LHCN-M2 (cell line): ENCODE measurements around the gene MACROD2. TPM values are rescaled to one million over a fixed set of nuclear protein-coding genes. Genes with fewer than 3 reads are reported as not detected.
A peak's percentile ranks its signal among the peaks of the same experiment; 100 is the strongest.

Experiments
- DNase-seq: peaks from one replicate; pipeline ENCODE4 v3.0.0-alpha.2; 2012; ENCODE audit warnings: low read depth
- total RNA-seq: library from RNA; depleted of rRNA; stranded (reverse); fragments of >200 nt; gene quantifications from 2 replicates; pipeline ENCODE4 v1.2.3, GENCODE V29; 2014

Gene MACROD2
- total RNA-seq, 1 experiment from 2014 or later, result 1.1 TPM

- DNase-seq, result peak; percentile 51
These were observed 411.2 kb downstream of the MACROD2 start for GRCh38 chr20:14406495-14406894.

DNA sequence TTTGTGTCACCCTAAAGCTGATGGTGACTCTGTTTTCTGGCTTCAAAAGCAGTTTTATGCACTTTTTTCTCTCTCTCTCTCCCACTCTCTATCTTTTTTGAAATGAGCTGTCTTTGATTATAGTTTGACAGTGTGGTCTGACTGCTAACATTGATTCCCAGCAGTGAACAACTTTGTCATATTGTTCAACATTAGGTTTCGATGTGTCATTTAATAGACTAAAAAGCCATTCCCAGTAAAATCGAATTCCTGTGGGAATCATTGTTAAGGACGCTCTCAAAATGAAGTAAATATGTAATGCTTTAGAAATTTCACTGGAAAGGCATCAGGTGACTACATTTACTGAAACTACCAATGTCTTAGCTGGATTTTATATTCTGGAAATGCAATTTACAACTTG is 412.0 kb downstream of the MACROD2 start:
- no peak for DNase-seq

GRCh38 chr20:14410869-14411555 is 415.7 kb downstream of the MACROD2 start:
- DNase-seq, result no peak

- no peak for DNase-seq
These were observed 416.9 kb downstream of the MACROD2 start for GRCh38 chr20:14412065-14412681.

GRCh38 chr20:14413835-14414234 is 418.5 kb downstream of the MACROD2 start:
- no peak for DNase-seq

- DNase-seq, result no peak
These were observed 419.2 kb downstream of the MACROD2 start for GRCh38 chr20:14414560-14414959.

GRCh38 chr20:14415467-14415866 is 420.2 kb downstream of the MACROD2 start:
- DNase-seq, result peak; percentile 62

DNA sequence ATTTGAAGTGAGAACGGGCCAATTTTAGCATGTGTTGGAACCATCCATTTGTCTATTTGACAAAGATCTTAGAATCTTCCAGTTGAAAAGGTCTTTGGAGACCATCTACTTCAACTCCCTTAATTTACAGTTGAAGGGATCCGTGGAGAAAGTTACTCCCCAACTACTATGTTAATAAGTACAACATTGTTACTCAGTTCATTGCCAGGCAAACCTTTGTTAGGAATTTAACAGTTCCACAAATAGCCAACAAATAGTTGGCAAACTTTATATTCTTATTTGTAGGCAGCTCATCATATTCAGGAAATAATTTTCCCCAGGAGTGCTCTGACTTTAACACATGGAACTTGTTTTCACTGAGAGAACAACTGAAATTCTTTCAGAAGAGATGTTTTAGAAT is 423.1 kb downstream of the MACROD2 start:
- no peak for DNase-seq

DNA sequence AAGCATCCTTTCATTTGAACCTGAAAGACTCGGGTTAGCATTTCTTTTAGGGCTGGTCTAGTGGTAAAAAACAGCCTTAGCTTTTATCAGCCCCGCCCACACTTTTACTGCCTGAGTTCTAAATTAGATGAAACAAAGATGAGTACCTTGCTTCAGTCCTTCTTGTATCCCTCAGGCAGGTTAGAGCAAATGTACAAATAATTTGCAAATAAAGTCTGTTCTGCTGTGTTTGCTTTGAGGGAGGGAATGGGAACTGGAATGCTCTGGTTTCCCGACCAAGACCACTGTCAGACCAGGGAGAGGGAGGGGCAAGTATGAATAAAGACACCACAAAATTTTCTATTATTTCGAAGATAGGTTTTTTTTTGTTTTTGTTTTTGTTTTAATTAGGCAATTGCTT is 427.6 kb downstream of the MACROD2 start:
- DNase-seq, result no peak

- DNase-seq, result no peak
These were observed 436.3 kb downstream of the MACROD2 start for GRCh38 chr20:14431568-14431967.

DNA sequence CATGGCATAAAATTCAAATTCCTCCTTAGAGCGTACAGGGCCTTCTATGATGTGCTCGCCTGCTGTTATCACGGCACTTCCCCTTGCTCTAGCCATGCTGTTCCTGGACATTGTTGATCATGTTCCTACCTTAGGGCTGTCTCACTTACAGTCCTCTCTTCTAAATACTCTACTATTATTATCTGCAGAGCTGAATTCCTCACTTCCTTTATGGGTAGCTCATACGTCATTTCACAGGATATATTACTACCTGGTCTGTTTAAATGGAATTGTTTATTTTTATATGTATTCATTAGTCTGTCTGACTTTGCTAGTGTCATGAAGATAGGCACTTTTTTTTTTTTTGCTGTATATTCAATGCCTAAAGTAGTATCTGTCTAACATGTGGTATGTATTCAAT is 436.8 kb downstream of the MACROD2 start:
- no peak for DNase-seq

GRCh38 chr20:14432597-14432996 is 437.3 kb downstream of the MACROD2 start:
- no peak for DNase-seq

GRCh38 chr20:14434384-14435136 is 439.2 kb downstream of the MACROD2 start:
- no peak for DNase-seq

- peak; percentile 61 for DNase-seq
These were observed 445.9 kb downstream of the MACROD2 start for GRCh38 chr20:14441201-14441600.

- DNase-seq, result peak; percentile 32
These were observed 448.8 kb downstream of the MACROD2 start for GRCh38 chr20:14444106-14444505.

GRCh38 chr20:14445310-14445709 is 450.0 kb downstream of the MACROD2 start:
- DNase-seq, result peak; percentile 75

DNA sequence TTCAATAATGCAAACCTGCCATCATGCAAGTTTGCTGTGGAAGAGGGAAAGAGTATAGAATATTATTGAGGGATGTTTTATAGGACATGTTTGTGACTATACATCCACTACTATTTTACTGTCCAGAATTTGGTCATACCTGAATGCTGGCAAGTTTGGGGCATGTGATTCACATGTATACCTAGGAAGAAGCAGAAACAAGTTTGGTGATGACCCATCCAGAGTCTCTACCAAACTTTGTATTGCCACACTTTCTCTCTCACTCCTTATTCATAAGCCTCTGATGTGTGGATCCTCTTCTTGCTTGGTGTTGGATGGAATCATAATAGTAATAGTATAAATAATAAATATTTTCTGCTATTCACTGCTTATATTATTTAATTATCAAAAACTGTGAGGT is 450.6 kb downstream of the MACROD2 start:
- DNase-seq, result no peak

DNA sequence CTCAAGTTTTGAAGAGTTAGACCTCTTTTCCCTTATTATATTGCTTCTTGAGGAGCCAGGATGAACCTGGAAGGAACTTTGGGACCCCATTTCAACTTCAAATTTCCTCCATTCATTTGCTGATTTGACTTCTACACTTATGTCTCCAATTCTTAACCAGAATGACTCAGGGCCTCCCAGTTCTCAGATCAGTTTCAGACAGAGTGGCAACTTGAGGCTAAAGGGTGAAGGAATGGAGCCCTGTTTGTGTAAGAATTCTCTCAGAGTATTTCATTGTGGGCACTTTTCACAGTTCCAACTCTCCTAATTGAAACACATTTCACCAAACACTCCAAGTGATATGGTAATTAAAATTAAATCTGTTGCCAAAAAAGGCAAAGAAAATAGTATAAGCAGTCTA is 451.1 kb downstream of the MACROD2 start:
- peak; percentile 35 for DNase-seq

DNA sequence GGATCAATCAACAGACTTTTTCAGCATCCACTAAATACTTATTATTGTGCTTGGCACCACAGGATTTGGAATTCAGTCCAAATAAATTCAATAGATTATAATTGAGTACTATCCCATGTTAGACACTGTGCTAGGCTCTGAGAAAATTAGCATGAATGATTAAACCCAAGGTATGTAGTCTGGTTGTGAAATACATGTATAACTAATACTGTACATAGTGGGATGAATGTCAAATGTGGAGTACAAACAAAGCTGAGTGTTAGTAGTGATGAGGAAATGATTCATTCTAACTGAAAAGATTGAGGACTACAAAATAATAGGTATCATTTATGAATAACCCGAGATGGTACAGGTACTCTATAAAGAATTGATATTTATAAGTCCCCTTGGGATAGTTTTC is 454.0 kb downstream of the MACROD2 start:
- no peak for DNase-seq

GRCh38 chr20:14450256-14450655 is 454.9 kb downstream of the MACROD2 start:
- no peak for DNase-seq

DNA sequence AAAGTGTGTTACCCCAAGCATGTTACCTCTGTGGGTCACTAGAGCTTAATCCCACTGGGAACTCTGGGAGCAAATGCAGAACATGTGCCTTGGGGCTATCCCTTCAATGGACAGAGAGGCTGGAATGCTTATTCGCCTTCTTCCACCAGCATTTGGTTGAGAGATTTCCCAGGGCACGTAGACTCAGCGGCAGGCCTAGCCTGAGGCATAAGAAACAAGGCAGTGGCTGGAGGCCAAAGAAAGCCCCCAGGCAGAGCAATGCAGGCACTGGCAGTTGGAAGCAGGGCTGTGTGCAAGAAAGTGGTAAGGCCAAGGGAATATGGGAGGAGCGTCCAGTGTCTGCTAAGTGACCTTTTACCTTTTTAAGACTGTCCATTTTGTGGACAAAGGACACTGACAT is 456.1 kb downstream of the MACROD2 start:
- DNase-seq, result no peak

GRCh38 chr20:14453259-14453658 is 457.9 kb downstream of the MACROD2 start:
- no peak for DNase-seq

GRCh38 chr20:14454296-14454695 is 459.0 kb downstream of the MACROD2 start:
- DNase-seq, result no peak
